Measurements from ENCODE around the gene FLT4. TPM values are rescaled to one million over a fixed set of nuclear protein-coding genes. Genes with fewer than 3 reads are reported as not detected.

FLT4 gene
- total RNA-seq (2014; rRNA removed; shearing (Covaris generic)): not detected in 2 replicates
- not detected in 2 replicates for total RNA-seq (2022)
- Bru-seq, nascent RNA: not detected
- BruChase-seq, experiment 1, labeled RNA remaining after a 6-hour chase: not detected
- BruChase-seq, experiment 2, labeled RNA remaining after a 2-hour chase: not detected
- long read RNA-seq: 0 reads

GRCh38 chr5:180649297-180650039 lies at the start of gene FLT4:
Gene FLT4 (minus strand): TSS chr5:180649600. CDS start chr5:180649545, 55 bp downstream.
- Histone ChIP-seq H3K4me1 (ENCODE audit: insufficient read depth, low read length, poor library complexity, severe bottlenecking) (no peaks in the 10 kb centered on the region), H2AFZ (ENCODE audit: low read length) (no peak within 1 kb of the TSS), H3K9me2 (ENCODE audit: insufficient read depth, low read length) (no peaks in the 10 kb centered on the region), H3K4me3 (ENCODE audit: low read depth, low read length, poor library complexity, severe bottlenecking) (no peak within 1 kb of the TSS), H4K20me1 (ENCODE audit: insufficient read depth, low read length) (no peaks in the 10 kb centered on the region), H3K27ac (ENCODE audit: low read depth, low read length, poor library complexity, severe bottlenecking) (no peak within 1 kb of the TSS), H3K36me3 (ENCODE audit: insufficient read depth, low read length) (no peaks in the 10 kb centered on the region), H3K79me2 (ENCODE audit: insufficient read depth, low read depth, low read length) (no peaks in the 10 kb centered on the region), H3K9me3 (ENCODE audit: low read length) (no peaks in the 10 kb centered on the region), H3K4me2 (ENCODE audit: low read length) (no peak within 1 kb of the TSS)
- no peak for DNase-seq (ENCODE audit: low spot score)
- TF ChIP-seq EZH2phosphoT487 (IDR thresholded peaks at IDR 0.05; ENCODE audit: borderline replicate concordance, low read depth, low read length) (no peak), CTCF (conservative IDR thresholded peaks at IDR 0.05; ENCODE audit: low read length) (no peak)
- ChIA-PET CTCF (ENCODE audit: unreplicated experiment) (no interaction called here), POLR2A (no interaction called here)
- no TSS peak for BruUV-seq (replicated peaks)
- intact Hi-C loops (cut with micrococcal nuclease; ENCODE audit: unreplicated experiment): no loop called here

GRCh38 chr5:180699042-180699441 lies 49.6 kb upstream of the FLT4 start:
- POLR2A ChIA-PET: interaction anchor here (0.6 kb wide), 1 partner anchor 42 kb away, joined by 12 read pairs; no protein-coding TSS in a partner anchor
- no peak overlapping the region for H3K4me3 ChIP-seq (ENCODE audit: low read depth, low read length, poor library complexity, severe bottlenecking)
- CTCF ChIA-PET (ENCODE audit: unreplicated experiment): no interaction called here

More at GRCh38 chr5:180699042-180699441, 49.6 kb upstream of the FLT4 start:
- H3K36me3 ChIP-seq (ENCODE audit: insufficient read depth, low read length): no peaks in the 10 kb centered on the region
- no peak overlapping the region for H3K4me2 ChIP-seq (ENCODE audit: low read length)
- no peaks in the 10 kb centered on the region for H3K79me2 ChIP-seq (ENCODE audit: insufficient read depth, low read depth, low read length)
- H2AFZ ChIP-seq (ENCODE audit: low read length): no peak overlapping the region
- intact Hi-C loops (cut with micrococcal nuclease; ENCODE audit: unreplicated experiment): no loop called here
- 0 out of 2 replicates have a peak, but pooled peaks cover 8% of the 10 kb centered on the region for H3K9me3 ChIP-seq (ENCODE audit: low read length)
- H3K27ac ChIP-seq (ENCODE audit: low read depth, low read length, poor library complexity, severe bottlenecking): no peak overlapping the region
- TF ChIP-seq CTCF (conservative IDR thresholded peaks at IDR 0.05; ENCODE audit: low read length): no peak
- no peak for TF ChIP-seq EZH2phosphoT487 (IDR thresholded peaks at IDR 0.05; ENCODE audit: borderline replicate concordance, low read depth, low read length)
- H3K9me2 ChIP-seq (ENCODE audit: insufficient read depth, low read length): no peaks in the 10 kb centered on the region
- BruUV-seq (replicated peaks): no TSS peak
- H4K20me1 ChIP-seq (ENCODE audit: insufficient read depth, low read length): no peaks in the 10 kb centered on the region
- DNase-seq (ENCODE audit: low spot score): no peak
- H3K4me1 ChIP-seq (ENCODE audit: insufficient read depth, low read length, poor library complexity, severe bottlenecking): no peaks in the 10 kb centered on the region
